H1 (cell line): Measurements from ENCODE around the gene AP2A2. TPM values are rescaled to one million over a fixed set of nuclear protein-coding genes. Genes with fewer than 3 reads are reported as not detected.
"Not testable (repeated sequence)": the region's sequence is repeated elsewhere in the genome, so short reads cannot be mapped to it uniquely, and the experiment has no call there.

ENCODE experiments used
- CTCF ChIA-PET: fragments of 300-600 bp; sonication (Branson Sonifier 250); formaldehyde crosslinking; loops from one replicate; lab custom pipeline; 2021; ENCODE audit not compliant: partially characterized antibody; lab: Charles Lee
- POLR2A ChIA-PET: fragments of 300-600 bp; sonication (Branson Sonifier 250); formaldehyde crosslinking; loops from one replicate; lab custom pipeline; 2021; ENCODE audit warnings: inconsistent platforms; ENCODE audit not compliant: partially characterized antibody; lab: Charles Lee
- DNase-seq, 2 experiments: peaks; one replicate each; pipeline versions ENCODE4 v3.0.0 to v3.0.0-alpha.2; 2010 to 2022; ENCODE audit warnings: low spot score in 2 of 2, low read depth in 1 of 2, mixed read lengths in 1 of 2
- FAIRE-seq: peaks from 2 replicates; lab custom pipeline; 2011; peaks lifted over from hg19 to GRCh38; lab: Jason Lieb, UNC
- H2AFZ ChIP-seq: 2 replicates; pipeline ENCODE4 v1.8.1; 2012; ENCODE audit warnings: low read length, inconsistent platforms
- H2AK5ac ChIP-seq: 2 replicates; pipeline ENCODE4 v1.6.1; 2013; ENCODE audit warnings: low read depth, low read length
- H2BK120ac ChIP-seq: replicated peaks from 2 replicates; pipeline ENCODE3; 2013; ENCODE audit warnings: low read depth, low read length, inconsistent platforms
- H2BK12ac ChIP-seq: 2 replicates; pipeline ENCODE4 v1.6.1; 2013; ENCODE audit warnings: low read depth, low read length
- H2BK15ac ChIP-seq: 2 replicates; pipeline ENCODE4 v1.6.1; 2013; ENCODE audit warnings: low read length
- H2BK20ac ChIP-seq: 2 replicates; pipeline ENCODE4 v1.6.1; 2013; ENCODE audit warnings: low read length
- H2BK5ac ChIP-seq: 2 replicates; pipeline ENCODE4 v1.6.1; 2013; ENCODE audit warnings: low read depth, low read length
- H3K14ac ChIP-seq: 2 replicates; pipeline ENCODE4 v1.6.1; 2013; ENCODE audit warnings: inconsistent platforms; ENCODE audit not compliant: insufficient read length
- H3K18ac ChIP-seq: 2 replicates; pipeline ENCODE4 v1.6.1; 2013; ENCODE audit warnings: low read length; ENCODE audit errors: extremely low read depth
- H3K23ac ChIP-seq: 2 replicates; pipeline ENCODE4 v1.6.1; 2013; ENCODE audit warnings: inconsistent platforms; ENCODE audit not compliant: insufficient read length
- H3K23me2 ChIP-seq: 2 replicates; pipeline ENCODE4 v1.6.1; 2013; ENCODE audit warnings: low read depth, low read length
- H3K27ac ChIP-seq: 2 replicates; pipeline ENCODE4 v1.6.1; 2011; ENCODE audit warnings: low read depth, low read length, inconsistent platforms
- H3K27me3 ChIP-seq, 4 experiments: replicated peaks in 1 of 4; 1 replicate in 1 of 4; 2 replicates in 3 of 4; pipeline versions ENCODE4 v1.6.1 to v1.8.1; 2011 to 2013; ENCODE audit warnings: low read length in 3 of 4, mild to moderate bottlenecking in 3 of 4, inconsistent platforms in 2 of 4, mixed read lengths in 2 of 4, moderate library complexity in 1 of 4; ENCODE audit not compliant: control insufficient read depth in 3 of 4, insufficient read depth in 3 of 4; ENCODE audit errors: extremely low read depth in 1 of 4
- H3K36me3 ChIP-seq, 4 experiments: 2 replicates each; pipeline versions ENCODE4 v1.6.1 to v1.8.1; 2011 to 2013; ENCODE audit warnings: mild to moderate bottlenecking in 4 of 4, low read length in 3 of 4, moderate library complexity in 2 of 4, control low read depth in 1 of 4, inconsistent platforms in 1 of 4; ENCODE audit not compliant: insufficient read depth in 4 of 4, control insufficient read depth in 2 of 4
- H3K4ac ChIP-seq: replicated peaks from 2 replicates; pipeline ENCODE3; 2013; ENCODE audit warnings: low read length, low read depth, mixed read lengths, inconsistent platforms; ENCODE audit not compliant: insufficient read length
- H3K4me1 ChIP-seq, 4 experiments: replicated peaks in 1 of 4; 1 replicate in 1 of 4; 2 replicates in 3 of 4; pipeline versions ENCODE4 v1.6.1 to v1.8.1; 2011 to 2013; ENCODE audit warnings: low read length in 3 of 4, inconsistent platforms in 2 of 4, mixed read lengths in 1 of 4; ENCODE audit not compliant: insufficient read depth in 4 of 4, control insufficient read depth in 3 of 4
- H3K4me2 ChIP-seq, 2 experiments: 2 replicates each; pipeline versions ENCODE4 v1.6.1 to v1.8.1; 2011 to 2013; ENCODE audit warnings: low read depth in 2 of 2, low read length in 2 of 2, control low read depth in 1 of 2, inconsistent platforms in 1 of 2, mild to moderate bottlenecking in 1 of 2; ENCODE audit not compliant: insufficient read depth in 1 of 2
- H3K4me3 ChIP-seq, 4 experiments: fragments of 200-600, 300-600 bp in 1 of 4; sonication (generic), shearing (Covaris generic), sonication (Bioruptor Twin) in 1 of 4; 2 replicates each; pipeline versions ENCODE4 v1.5.1 to v1.8.1; 2011 to 2016; ENCODE audit warnings: low read length in 4 of 4, low read depth in 3 of 4, control low read depth in 2 of 4, inconsistent platforms in 2 of 4, mild to moderate bottlenecking in 2 of 4, mixed read lengths in 1 of 4, moderate library complexity in 1 of 4; ENCODE audit not compliant: insufficient read depth in 2 of 4; ENCODE audit errors: extremely low read depth in 1 of 4
- H3K56ac ChIP-seq: replicated peaks from 2 replicates; pipeline ENCODE3; 2013; ENCODE audit warnings: low read depth, mild to moderate bottlenecking, mixed read lengths, low read length, inconsistent platforms; ENCODE audit not compliant: insufficient read length
- H3K79me1 ChIP-seq: 2 replicates; pipeline ENCODE4 v1.6.1; 2013; ENCODE audit warnings: low read depth, low read length, control low read depth
- H3K79me2 ChIP-seq, 2 experiments: 2 replicates each; pipeline versions ENCODE4 v1.6.1 to v1.8.1; 2012 to 2013; ENCODE audit warnings: low read length in 2 of 2, mild to moderate bottlenecking in 2 of 2, inconsistent platforms in 1 of 2; ENCODE audit not compliant: insufficient read depth in 2 of 2, control insufficient read depth in 1 of 2
- H3K9ac ChIP-seq, 4 experiments: replicated peaks in 1 of 4; 1 replicate in 1 of 4; 2 replicates in 3 of 4; pipeline versions ENCODE4 v1.6.1 to v1.8.1; 2011 to 2013; ENCODE audit warnings: low read depth in 3 of 4, low read length in 3 of 4, control low read depth in 2 of 4, mild to moderate bottlenecking in 2 of 4, moderate library complexity in 2 of 4, inconsistent platforms in 1 of 4; ENCODE audit errors: extremely low read depth in 1 of 4
- H3K9me3 ChIP-seq, 2 experiments: 2 replicates each; pipeline versions ENCODE4 v1.6.1 to v1.8.1; 2012 to 2013; ENCODE audit warnings: mild to moderate bottlenecking in 2 of 2, moderate library complexity in 2 of 2, control low read depth in 1 of 2, inconsistent platforms in 1 of 2, low read depth in 1 of 2, low read length in 1 of 2, mixed read lengths in 1 of 2; ENCODE audit not compliant: insufficient read depth in 2 of 2
- H4K20me1 ChIP-seq, 2 experiments: replicated peaks in 1 of 2; 2 replicates each; pipeline versions ENCODE3 to v1.8.1; 2011 to 2013; ENCODE audit warnings: inconsistent platforms in 2 of 2, low read length in 2 of 2, mild to moderate bottlenecking in 1 of 2; ENCODE audit not compliant: insufficient read depth in 2 of 2, control insufficient read depth in 1 of 2
- H4K5ac ChIP-seq: 2 replicates; pipeline ENCODE4 v1.6.1; 2013; ENCODE audit warnings: low read length, low read depth, mixed read lengths, inconsistent platforms; ENCODE audit not compliant: insufficient read length
- H4K8ac ChIP-seq: 2 replicates; pipeline ENCODE4 v1.8.0; 2013; ENCODE audit warnings: mild to moderate bottlenecking, moderate library complexity, low read length, inconsistent platforms; ENCODE audit not compliant: insufficient read depth; ENCODE audit errors: extremely low read depth
- H4K91ac ChIP-seq: replicated peaks from 2 replicates; pipeline ENCODE3; 2013; ENCODE audit warnings: low read length, mixed read lengths, inconsistent platforms; ENCODE audit not compliant: insufficient read length
- WGBS, 2 experiments: shearing (Covaris generic) in 1 of 2; methylation state at CpG; one replicate each; pipeline versions ENCODE4 v1.1.6 to v1.1.7; 2013 to 2015; ENCODE audit warnings: low lambda C conversion rate in 2 of 2, mixed read lengths in 2 of 2, inconsistent platforms in 1 of 2, low coverage in 1 of 2, missing lambda C conversion rate in 1 of 2; ENCODE audit not compliant: insufficient replicate concordance in 2 of 2, insufficient coverage in 1 of 2, insufficient read length in 1 of 2; ENCODE audit errors: extremely low coverage in 1 of 2, missing lambda C conversion rate in 1 of 2; 5-methylcytosine and 5-hydroxymethylcytosine counted together
- polyA plus RNA-seq, 7 experiments: library from polyadenylated mRNA; depleted of rRNA in 3 of 7; stranded (reverse) in 5 of 7; unstranded in 2 of 7; fragments of >200 nt in 5 of 7; fragments of 200-250 nt in 2 of 7; gene quantifications; 1 replicate in 5 of 7; 2 replicates in 1 of 7; 4 replicates in 1 of 7; pipeline versions ENCODE4 v1.2.1 to v1.2.3, GENCODE V29; 2011 to 2013; ENCODE audit warnings: missing spikeins in 2 of 7, mixed read lengths in 2 of 7
- total RNA-seq: library from RNA; stranded (reverse); fragmentation: NEBNext Ultra II Directional; extraction: Animal tissue kit (Norgen Biotek cat#: 25700); gene quantifications from 2 replicates; pipeline ENCODE4 v1.2.1, GENCODE V29; 2021

AP2A2 gene
- total and polyA plus RNA-seq, 2 of the 8 experiments (the other 6 are each of a cell fraction or from before 2014, with no cell fraction given), result 50.0 to 65.0 TPM

DNA sequence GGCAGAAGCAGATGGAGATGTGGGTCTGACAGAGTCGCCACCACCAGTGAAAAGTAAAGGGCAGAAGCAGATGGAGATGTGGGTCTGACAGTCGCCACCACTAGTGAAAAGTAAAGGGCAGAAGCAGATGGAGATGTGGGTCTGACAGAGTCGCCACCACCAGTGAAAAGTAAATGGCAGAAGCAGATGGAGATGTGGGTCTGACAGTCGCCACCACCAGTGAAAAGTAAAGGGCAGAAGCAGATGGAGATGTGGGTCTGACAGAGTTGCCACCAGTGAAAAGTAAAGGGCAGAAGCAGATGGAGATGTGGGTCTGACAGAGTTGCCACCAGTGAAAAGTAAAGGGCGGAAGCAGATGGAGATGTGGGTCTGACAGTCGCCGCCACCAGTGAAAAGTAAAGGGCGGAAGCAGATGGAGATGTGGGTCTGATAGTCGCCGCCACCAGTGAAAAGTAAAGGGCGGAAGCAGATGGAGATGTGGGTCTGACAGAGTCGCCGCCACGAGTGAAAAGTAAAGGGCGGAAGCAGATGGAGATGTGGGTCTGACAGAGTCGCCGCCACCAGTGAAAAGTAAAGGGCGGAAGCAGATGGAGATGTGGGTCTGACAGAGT lies 35.7 kb downstream of the AP2A2 start:
- H3K9me3 ChIP-seq, FAIRE-seq, H4K8ac ChIP-seq, H2BK5ac ChIP-seq, H3K14ac ChIP-seq, H3K4me2 ChIP-seq, H3K4me3 ChIP-seq, DNase-seq, H3K27ac ChIP-seq, H3K56ac ChIP-seq, H2BK120ac ChIP-seq, H3K23ac ChIP-seq, H3K27me3 ChIP-seq, H2BK15ac ChIP-seq, H4K91ac ChIP-seq, H3K9ac ChIP-seq, H2BK20ac ChIP-seq, H3K4ac ChIP-seq, H3K23me2 ChIP-seq, H2BK12ac ChIP-seq, H4K5ac ChIP-seq, H3K18ac ChIP-seq, H2AFZ ChIP-seq, H2AK5ac ChIP-seq, H3K4me1 ChIP-seq: not testable (repeated sequence)
- CTCF ChIA-PET, result interaction anchor here (0.7 kb wide), 2 partner anchors 16 to 543 kb away, joined by 3 read pairs; no protein-coding TSS in a partner anchor
- Histone ChIP-seq H4K20me1 (peaks cover 3 to 14% of the 10 kb centered on the region in 2 experiments), H3K79me2 (peaks cover 0 to 19% of the 10 kb centered on the region in 2 experiments; a peak in 3 of 4 replicates), H3K79me1 (peaks cover 16% of the 10 kb centered on the region), H3K36me3 (peaks cover 0 to 38% (median 11%) of the 10 kb centered on the region in 4 experiments; a peak in 3 of 8 replicates)
- POLR2A ChIA-PET, result interaction anchor here (0.7 kb wide), 1 partner anchor 9 kb away, joined by 4 read pairs; no protein-coding TSS in a partner anchor
- WGBS, 2 experiments, result 91% methylated on average over 16 of the region's 18 CpGs; no CpG with 5 or more reads in 1 of the 2 experiments
